OCI-LY7 (cell line): Measurements from ENCODE around the gene MAP3K20. TPM values are rescaled to one million over a fixed set of nuclear protein-coding genes. Genes with fewer than 3 reads are reported as not detected.

Source experiments
- BruUV-seq: library from RNA; stranded (reverse); fragments of 400-500 nt; replicated peaks from 2 replicates; lab custom pipeline; 2021; lab: Mats Ljungman, UMichigan
- CTCF ChIA-PET: fragments of 300-600 bp; sonication (Branson Sonifier 250); formaldehyde crosslinking; loops from one replicate; lab custom pipeline; 2022; ENCODE audit warnings: antibody characterized with exemption; ENCODE audit not compliant: unreplicated experiment; lab: Charles Lee
- POLR2A ChIA-PET: fragments of 300-600 bp; sonication (Branson Sonifier 250); formaldehyde crosslinking; loops from one replicate; lab custom pipeline; 2022; ENCODE audit warnings: antibody characterized with exemption; lab: Charles Lee
- DNase-seq: peaks from one replicate; pipeline ENCODE4 v3.0.0-alpha.2; 2015; ENCODE audit warnings: low spot score
- H2AFZ ChIP-seq: fragments of 200-600 bp; sonication (generic), shearing (Covaris generic); 2 replicates; pipeline ENCODE4 v1.6.1; 2014; ENCODE audit warnings: mild to moderate bottlenecking, antibody characterized with exemption, low read length, moderate library complexity
- H3K27ac ChIP-seq: fragments of 200-600 bp; sonication (generic); 2 replicates; pipeline ENCODE4 v1.5.1; 2014; ENCODE audit warnings: mixed run types, low read depth, mild to moderate bottlenecking, moderate library complexity, low read length, inconsistent platforms; ENCODE audit not compliant: poor library complexity, severe bottlenecking
- H3K36me3 ChIP-seq: fragments of 200-600 bp; sonication (generic); 2 replicates; pipeline ENCODE4 v1.6.1; 2014; ENCODE audit warnings: mild to moderate bottlenecking, antibody characterized with exemption, low read length, moderate library complexity, mixed read lengths; ENCODE audit not compliant: insufficient read depth
- H3K4me1 ChIP-seq: fragments of 200-600 bp; sonication (generic); 2 replicates; pipeline ENCODE4 v1.5.1; 2014; ENCODE audit warnings: mild to moderate bottlenecking, low read length; ENCODE audit not compliant: insufficient read depth, poor library complexity, severe bottlenecking
- H3K4me2 ChIP-seq: fragments of 200-600 bp; sonication (generic); 2 replicates; pipeline ENCODE4 v1.6.1; 2014; ENCODE audit warnings: mild to moderate bottlenecking, low read length
- H3K4me3 ChIP-seq: fragments of 200-600 bp; sonication (generic); 2 replicates; pipeline ENCODE4 v1.5.1; 2014; ENCODE audit warnings: mild to moderate bottlenecking, low read depth, low read length; ENCODE audit not compliant: poor library complexity, severe bottlenecking
- H3K79me2 ChIP-seq: fragments of 200-600 bp; sonication (generic); 2 replicates; pipeline ENCODE4 v1.6.1; 2016; ENCODE audit warnings: low read depth, mild to moderate bottlenecking, low read length, moderate library complexity, mixed read lengths; ENCODE audit not compliant: insufficient read depth
- H3K9me2 ChIP-seq: fragments of 200-600 bp; sonication (generic); 2 replicates; pipeline ENCODE4 v1.6.1; 2016; ENCODE audit warnings: mild to moderate bottlenecking, low read length, mixed read lengths; ENCODE audit not compliant: insufficient read depth
- H3K9me3 ChIP-seq: fragments of 200-600 bp; sonication (generic); 2 replicates; pipeline ENCODE4 v1.6.1; 2014; ENCODE audit warnings: mild to moderate bottlenecking, mixed run types, low read length, mixed read lengths
- H4K20me1 ChIP-seq: fragments of 200-600 bp; sonication (generic); 2 replicates; pipeline ENCODE4 v1.6.1; 2014; ENCODE audit warnings: mild to moderate bottlenecking, antibody characterized with exemption, low read length, moderate library complexity, mixed read lengths; ENCODE audit not compliant: insufficient read depth
- CTCF ChIP-seq: fragments of 200-600 bp; sonication (generic); conservative IDR thresholded peaks from 2 replicates; pipeline ENCODE4 v1.5.1; 2014; ENCODE audit warnings: mild to moderate bottlenecking, antibody characterized with exemption, low read length, moderate library complexity, mixed read lengths
- EZH2phosphoT487 ChIP-seq: fragments of 200-600 bp; sonication (generic); IDR thresholded peaks from 2 replicates; pipeline ENCODE4 v1.6.1; 2018; ENCODE audit warnings: low read depth, borderline replicate concordance, mild to moderate bottlenecking, mixed run types, antibody characterized with exemption, low read length, moderate library complexity, mixed read lengths
- intact Hi-C: fragments of 100-400 bp; cut with micrococcal nuclease; formaldehyde crosslinking; loops from one replicate; pipeline ENCODE4 v1.10.0; 2022; ENCODE audit not compliant: unreplicated experiment
- total RNA-seq, 2 experiments: library from RNA; depleted of rRNA in 1 of 2; stranded (reverse); fragments of >200 nt in 1 of 2; shearing (Covaris generic) in 1 of 2; gene quantifications; 2 replicates each; pipeline ENCODE4 v1.2.3, GENCODE V29; 2014 to 2022

MAP3K20 gene
- total RNA-seq, 2 experiments from 2014 or later = 8.2 to 17.9 TPM

- Histone ChIP-seq H3K27ac (no peak overlapping the region), H2AFZ (no peak overlapping the region), H4K20me1 (no peaks in the 10 kb centered on the region), H3K4me1 (no peaks in the 10 kb centered on the region), H3K79me2 (no peaks in the 10 kb centered on the region), H3K9me3 (no peaks in the 10 kb centered on the region), H3K4me2 (no peak overlapping the region), H3K9me2 (no peaks in the 10 kb centered on the region), H3K36me3 (no peaks in the 10 kb centered on the region), H3K4me3 (no peak overlapping the region)
- TF ChIP-seq EZH2phosphoT487 = no peak
- TF ChIP-seq CTCF = no peak
- DNase-seq = no peak
- intact Hi-C loops = no loop called here
- BruUV-seq = no TSS peak
- ChIA-PET POLR2A (no interaction called here), CTCF (no interaction called here)
Observed at GRCh38 chr2:173241643-173242042, 166.0 kb downstream of the MAP3K20 start.

GRCh38 chr2:173247156-173247555 is 171.5 kb downstream of the MAP3K20 start:
- H3K36me3 ChIP-seq = no peaks in the 10 kb centered on the region
- no peaks in the 10 kb centered on the region for H3K79me2 ChIP-seq
- no TSS peak for BruUV-seq
- intact Hi-C loops = no loop called here
- H3K9me2 ChIP-seq = no peaks in the 10 kb centered on the region
- no peak overlapping the region for H2AFZ ChIP-seq
- DNase-seq = no peak
- no peaks in the 10 kb centered on the region for H3K4me1 ChIP-seq
- H4K20me1 ChIP-seq = no peaks in the 10 kb centered on the region
- ChIA-PET CTCF (no interaction called here), POLR2A (no interaction called here)
- no peak for TF ChIP-seq EZH2phosphoT487
- no peak for TF ChIP-seq CTCF
- H3K4me2 ChIP-seq = no peak overlapping the region
- no peak overlapping the region for H3K4me3 ChIP-seq
- H3K27ac ChIP-seq = no peak overlapping the region
- H3K9me3 ChIP-seq = no peaks in the 10 kb centered on the region

- Histone ChIP-seq H3K4me3 (no peak overlapping the region), H3K27ac (no peak overlapping the region), H4K20me1 (no peaks in the 10 kb centered on the region), H2AFZ (no peak overlapping the region), H3K9me3 (no peaks in the 10 kb centered on the region), H3K9me2 (no peaks in the 10 kb centered on the region), H3K79me2 (no peaks in the 10 kb centered on the region), H3K4me1 (no peaks in the 10 kb centered on the region), H3K36me3 (no peaks in the 10 kb centered on the region), H3K4me2 (no peak overlapping the region)
- intact Hi-C loops = no loop called here
- DNase-seq = no peak
- CTCF ChIA-PET = no interaction called here
- no peak for TF ChIP-seq CTCF
- TF ChIP-seq EZH2phosphoT487 = no peak
- BruUV-seq = no TSS peak
- POLR2A ChIA-PET = interaction anchor here (0.6 kb wide), 1 partner anchor 227 kb away, joined by 5 read pairs; no protein-coding TSS in a partner anchor
Observed at GRCh38 chr2:173248381-173248780, 172.7 kb downstream of the MAP3K20 start.
